Panc1 (cell line): Measurements from ENCODE around the gene CDC123. TPM values are rescaled to one million over a fixed set of nuclear protein-coding genes. Genes with fewer than 3 reads are reported as not detected.

ENCODE experiments used
- ATAC-seq: fragments of 200-7000 bp; cut with Tn5 transposase; 2 replicates; pipeline ENCODE4 v1.9.1; 2020; ENCODE audit warnings: mild to moderate bottlenecking, moderate library complexity
- BruUV-seq: library from RNA; stranded (reverse); fragments of 400-500 nt; replicated peaks from 2 replicates; lab custom pipeline; 2021; lab: Mats Ljungman, UMichigan
- CTCF ChIA-PET: fragments of 300-600 bp; sonication (Branson Sonifier 250); formaldehyde crosslinking; loops from one replicate; lab custom pipeline; 2022; ENCODE audit warnings: antibody characterized with exemption; lab: Charles Lee
- POLR2A ChIA-PET: fragments of 300-600 bp; sonication (Branson Sonifier 250); formaldehyde crosslinking; loops from one replicate; lab custom pipeline; 2022; ENCODE audit warnings: antibody characterized with exemption; lab: Charles Lee
- DNase-seq: peaks from one replicate; pipeline ENCODE4 v3.0.0-alpha.2; 2010; ENCODE audit warnings: low read depth, low spot score
- H3K27ac ChIP-seq: 2 replicates; pipeline ENCODE4 v1.5.1; 2011; ENCODE audit warnings: mild to moderate bottlenecking, low read length, inconsistent platforms
- H3K27me3 ChIP-seq: fragments of 200-500 bp; sonication (Bioruptor generic); 2 replicates; pipeline ENCODE4 v1.6.0; 2014; ENCODE audit warnings: low read length, inconsistent platforms; ENCODE audit not compliant: control insufficient read depth, insufficient read depth
- H3K36me3 ChIP-seq: fragments of 200-500 bp; sonication (Bioruptor generic); 2 replicates; pipeline ENCODE4 v1.5.1; 2014; ENCODE audit warnings: inconsistent platforms, mild to moderate bottlenecking, low read length, moderate library complexity; ENCODE audit not compliant: control insufficient read depth, insufficient read depth
- H3K4me1 ChIP-seq: 2 replicates; pipeline ENCODE4 v1.5.1; 2011; ENCODE audit warnings: inconsistent platforms, mild to moderate bottlenecking, low read length, moderate library complexity; ENCODE audit not compliant: control insufficient read depth, insufficient read depth
- H3K4me3 ChIP-seq, 2 experiments: 2 replicates each; pipeline ENCODE4 v1.5.1; 2011 to 2012; ENCODE audit warnings: low read depth in 2 of 2, low read length in 2 of 2, mild to moderate bottlenecking in 2 of 2, inconsistent platforms in 1 of 2, moderate library complexity in 1 of 2
- H3K9me3 ChIP-seq: fragments of 200-500 bp; sonication (Bioruptor generic); 2 replicates; pipeline ENCODE4 v1.5.1; 2014; ENCODE audit warnings: low read depth, mild to moderate bottlenecking, inconsistent platforms, low read length, moderate library complexity; ENCODE audit not compliant: control insufficient read depth, insufficient read depth
- CTCF ChIP-seq: fragments of 450-650 bp; IDR thresholded peaks from 2 replicates; pipeline ENCODE4 v1.5.1; 2017; ENCODE audit warnings: mild to moderate bottlenecking
- POLR2AphosphoS5 ChIP-seq: IDR thresholded peaks from 2 replicates; pipeline ENCODE4 v1.6.1; 2012; ENCODE audit warnings: mild to moderate bottlenecking, low read depth, low read length, moderate library complexity
- REST ChIP-seq, 2 experiments: IDR thresholded peaks; 2 replicates each; pipeline ENCODE4 v1.6.1; 2011 to 2012; ENCODE audit warnings: low read depth in 2 of 2, control low read depth in 1 of 2, low read length in 1 of 2, mild to moderate bottlenecking in 1 of 2, moderate library complexity in 1 of 2; ENCODE audit not compliant: insufficient read depth in 1 of 2
- SIN3A ChIP-seq: IDR thresholded peaks from 2 replicates; pipeline ENCODE4 v1.6.1; 2012; ENCODE audit warnings: low read depth, mild to moderate bottlenecking, low read length, moderate library complexity, borderline replicate concordance; ENCODE audit not compliant: insufficient read depth
- TCF7L2 ChIP-seq: IDR thresholded peaks from 2 replicates; pipeline ENCODE4 v1.6.1; 2011; ENCODE audit warnings: mild to moderate bottlenecking, low read depth, low read length, inconsistent platforms
- in situ Hi-C: cut with HindIII; loops from 2 replicates; pipeline ENCODE4 v1.10.0; 2016; ENCODE audit warnings: low sequenced_read_pairs, low pct_unique_long_range_greater_than_20kb
- intact Hi-C: fragments of 100-400 bp; cut with micrococcal nuclease; formaldehyde crosslinking; loops from one replicate; pipeline ENCODE4 v1.10.0; 2022; ENCODE audit not compliant: unreplicated experiment
- total RNA-seq: library from RNA; stranded (reverse); gene quantifications from one replicate; pipeline ENCODE4 v1.2.1, GENCODE V29; 2021; ENCODE audit not compliant: unreplicated experiment

Gene CDC123
- total RNA-seq, 1 experiment from 2014 or later, result 66.3 TPM

- DNase-seq (no peak), ATAC-seq (no peak)
- no peak overlapping the region for H3K27ac ChIP-seq
- ChIA-PET CTCF (no interaction called here), POLR2A (no interaction called here)
- no peaks in the 10 kb centered on the region for H3K4me1 ChIP-seq
- H3K36me3 ChIP-seq, result peaks cover 11% of the 10 kb centered on the region; the same call in 1 of the 2 replicates
- TF ChIP-seq POLR2AphosphoS5 (no peak), SIN3A (no peak), CTCF (no peak), REST (IDR thresholded peaks at IDR 0.05; ENCODE audit: insufficient read depth in 1 of 2, low read depth in 2 of 2, low read length in 1 of 2) (no peak), TCF7L2 (no peak)
- intact Hi-C loops (no loop called here), in situ Hi-C loops (no loop called here)
- H3K27me3 ChIP-seq, result no peaks in the 10 kb centered on the region
- no TSS peak for BruUV-seq
- no peak overlapping the region for H3K4me3 ChIP-seq
- no peaks in the 10 kb centered on the region for H3K9me3 ChIP-seq
Observed at GRCh38 chr10:12181065-12181775, 14.8 kb upstream of the CDC123 start.

- no peak for DNase-seq
- Histone ChIP-seq H3K4me3 (no peak overlapping the region), H3K27ac (no peak overlapping the region), H3K9me3 (no peaks in the 10 kb centered on the region), H3K36me3 (peaks cover 11% of the 10 kb centered on the region; the same call in 1 of the 2 replicates), H3K27me3 (no peaks in the 10 kb centered on the region), H3K4me1 (no peaks in the 10 kb centered on the region)
- in situ Hi-C loops, result no loop called here
- CTCF ChIA-PET, result no interaction called here
- intact Hi-C loops, result no loop called here
- POLR2A ChIA-PET, result no interaction called here
- ATAC-seq, result no peak
- TF ChIP-seq REST (IDR thresholded peaks at IDR 0.05; ENCODE audit: insufficient read depth in 1 of 2, low read depth in 2 of 2, low read length in 1 of 2), result no peak
- no peak for TF ChIP-seq CTCF
- no peak for TF ChIP-seq SIN3A
- TF ChIP-seq POLR2AphosphoS5, result no peak
- no peak for TF ChIP-seq TCF7L2
- no TSS peak for BruUV-seq
Observed at GRCh38 chr10:12184165-12184564, 11.8 kb upstream of the CDC123 start.
